KMS-11 (cell line): ENCODE measurements around the gene C16orf96.

ENCODE experiments used
- H2AFZ ChIP-seq: fragments of 200-600 bp; sonication (generic); 2 replicates; pipeline ENCODE4 v1.6.1; 2016; ENCODE audit warnings: antibody characterized with exemption, mixed run types, low read depth
- H3K27ac ChIP-seq: fragments of 200-600 bp; sonication (generic); 2 replicates; pipeline ENCODE4 v1.6.1; 2016; ENCODE audit warnings: mild to moderate bottlenecking, mixed run types
- H3K27me3 ChIP-seq: fragments of 200-600 bp; sonication (generic); 2 replicates; pipeline ENCODE4 v1.6.1; 2017; ENCODE audit warnings: mild to moderate bottlenecking, low read depth, mixed run types, moderate library complexity; ENCODE audit not compliant: insufficient read depth
- H3K36me3 ChIP-seq: fragments of 200-600 bp; sonication (generic); 2 replicates; pipeline ENCODE4 v1.6.1; 2017; ENCODE audit warnings: mild to moderate bottlenecking, mixed run types; ENCODE audit not compliant: insufficient read depth
- H3K4me1 ChIP-seq: fragments of 200-600 bp; sonication (generic); 2 replicates; pipeline ENCODE4 v1.6.1; 2016; ENCODE audit warnings: mild to moderate bottlenecking, low read depth, mixed run types; ENCODE audit not compliant: poor library complexity, severe bottlenecking
- H3K4me2 ChIP-seq: fragments of 200-600 bp; sonication (generic); 2 replicates; pipeline ENCODE4 v1.7.0; 2016; ENCODE audit warnings: mild to moderate bottlenecking, mixed run types
- H3K4me3 ChIP-seq: fragments of 200-600 bp; sonication (generic); IDR thresholded peaks from 2 replicates; pipeline ENCODE4 v1.6.1; 2017; ENCODE audit warnings: low read depth, low read length, mixed read lengths; ENCODE audit not compliant: insufficient read depth
- H3K79me2 ChIP-seq: fragments of 200-600 bp; sonication (generic); 2 replicates; pipeline ENCODE4 v1.6.1; 2016; ENCODE audit warnings: low read depth, mixed run types; ENCODE audit not compliant: insufficient read depth
- H3K9ac ChIP-seq: fragments of 200-600 bp; sonication (generic); 2 replicates; pipeline ENCODE4 v1.6.1; 2016; ENCODE audit warnings: mild to moderate bottlenecking, mixed run types
- H4K20me1 ChIP-seq: fragments of 200-600 bp; sonication (generic); 2 replicates; pipeline ENCODE4 v1.6.1; 2016; ENCODE audit warnings: mild to moderate bottlenecking, mixed run types; ENCODE audit not compliant: insufficient read depth
- TF ChIP-seq, protein P1 (sequence below): fragments of 200-600 bp; sonication (generic); conservative IDR thresholded peaks from 2 replicates; pipeline ENCODE4 v1.6.1; 2017; ENCODE audit warnings: low read depth, mild to moderate bottlenecking, antibody characterized with exemption, low read length, moderate library complexity, mixed read lengths

Gene C16orf96

DNA sequence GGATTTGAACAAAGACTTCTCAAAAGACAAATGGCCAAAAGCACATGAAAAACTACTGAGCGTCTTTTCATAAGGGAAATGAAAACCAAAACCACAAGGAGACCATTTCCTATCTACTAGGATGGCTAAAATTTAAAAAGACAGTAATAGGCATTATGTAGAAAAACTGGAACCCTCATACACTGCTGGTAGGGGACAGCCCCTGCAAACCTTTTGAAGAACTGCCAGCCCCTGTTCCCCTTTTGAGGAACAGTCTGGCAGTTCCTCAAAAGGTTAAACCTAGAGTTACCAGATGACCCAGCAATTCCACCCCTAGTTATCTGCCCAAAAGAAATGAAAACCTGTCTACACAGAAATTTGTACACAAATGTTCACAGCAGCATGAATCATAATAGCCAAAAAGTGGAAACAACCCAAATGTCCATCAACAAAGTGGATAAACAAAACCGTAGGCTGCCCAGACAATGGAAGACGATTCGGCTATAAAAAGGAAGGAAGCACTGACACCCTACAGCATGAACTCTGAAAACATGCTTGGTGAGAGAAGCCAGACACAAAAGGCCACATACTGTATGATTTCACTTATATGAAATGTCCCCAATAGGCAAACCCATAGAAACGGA, 40.4 kb upstream of the C16orf96 start:
- Histone ChIP-seq H3K27me3 (no peaks in the 10 kb centered on the region), H3K27ac (peak overlapping the region; percentile 71), H3K4me2 (peak overlapping the region; percentile 81), H3K4me1 (peaks cover 46% of the 10 kb centered on the region), H3K9ac (peak overlapping the region; percentile 33; the same call in 1 of the 2 replicates), H2AFZ (0 out of 2 replicates have a peak overlapping the region, but pooled peaks have one; percentile 8), H3K36me3 (no peaks in the 10 kb centered on the region), H3K4me3 (no peak overlapping the region), H4K20me1 (no peaks in the 10 kb centered on the region), H3K79me2 (peaks cover 30% of the 10 kb centered on the region; the same call in 1 of the 2 replicates)
- TF ChIP-seq, protein P1, sequence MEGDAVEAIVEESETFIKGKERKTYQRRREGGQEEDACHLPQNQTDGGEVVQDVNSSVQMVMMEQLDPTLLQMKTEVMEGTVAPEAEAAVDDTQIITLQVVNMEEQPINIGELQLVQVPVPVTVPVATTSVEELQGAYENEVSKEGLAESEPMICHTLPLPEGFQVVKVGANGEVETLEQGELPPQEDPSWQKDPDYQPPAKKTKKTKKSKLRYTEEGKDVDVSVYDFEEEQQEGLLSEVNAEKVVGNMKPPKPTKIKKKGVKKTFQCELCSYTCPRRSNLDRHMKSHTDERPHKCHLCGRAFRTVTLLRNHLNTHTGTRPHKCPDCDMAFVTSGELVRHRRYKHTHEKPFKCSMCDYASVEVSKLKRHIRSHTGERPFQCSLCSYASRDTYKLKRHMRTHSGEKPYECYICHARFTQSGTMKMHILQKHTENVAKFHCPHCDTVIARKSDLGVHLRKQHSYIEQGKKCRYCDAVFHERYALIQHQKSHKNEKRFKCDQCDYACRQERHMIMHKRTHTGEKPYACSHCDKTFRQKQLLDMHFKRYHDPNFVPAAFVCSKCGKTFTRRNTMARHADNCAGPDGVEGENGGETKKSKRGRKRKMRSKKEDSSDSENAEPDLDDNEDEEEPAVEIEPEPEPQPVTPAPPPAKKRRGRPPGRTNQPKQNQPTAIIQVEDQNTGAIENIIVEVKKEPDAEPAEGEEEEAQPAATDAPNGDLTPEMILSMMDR: no peak

GRCh38 chr16:4517812-4518680, 38.1 kb upstream of the C16orf96 start:
- Histone ChIP-seq H3K27me3 (no peaks in the 10 kb centered on the region), H3K4me2 (no peak overlapping the region), H4K20me1 (no peaks in the 10 kb centered on the region), H3K4me1 (peaks cover 46% of the 10 kb centered on the region), H2AFZ (no peak overlapping the region), H3K9ac (no peak overlapping the region), H3K36me3 (no peaks in the 10 kb centered on the region), H3K79me2 (peaks cover 30% of the 10 kb centered on the region; the same call in 1 of the 2 replicates), H3K27ac (no peak overlapping the region), H3K4me3 (no peak overlapping the region)
- TF ChIP-seq, protein P1: peak; percentile 56

DNA sequence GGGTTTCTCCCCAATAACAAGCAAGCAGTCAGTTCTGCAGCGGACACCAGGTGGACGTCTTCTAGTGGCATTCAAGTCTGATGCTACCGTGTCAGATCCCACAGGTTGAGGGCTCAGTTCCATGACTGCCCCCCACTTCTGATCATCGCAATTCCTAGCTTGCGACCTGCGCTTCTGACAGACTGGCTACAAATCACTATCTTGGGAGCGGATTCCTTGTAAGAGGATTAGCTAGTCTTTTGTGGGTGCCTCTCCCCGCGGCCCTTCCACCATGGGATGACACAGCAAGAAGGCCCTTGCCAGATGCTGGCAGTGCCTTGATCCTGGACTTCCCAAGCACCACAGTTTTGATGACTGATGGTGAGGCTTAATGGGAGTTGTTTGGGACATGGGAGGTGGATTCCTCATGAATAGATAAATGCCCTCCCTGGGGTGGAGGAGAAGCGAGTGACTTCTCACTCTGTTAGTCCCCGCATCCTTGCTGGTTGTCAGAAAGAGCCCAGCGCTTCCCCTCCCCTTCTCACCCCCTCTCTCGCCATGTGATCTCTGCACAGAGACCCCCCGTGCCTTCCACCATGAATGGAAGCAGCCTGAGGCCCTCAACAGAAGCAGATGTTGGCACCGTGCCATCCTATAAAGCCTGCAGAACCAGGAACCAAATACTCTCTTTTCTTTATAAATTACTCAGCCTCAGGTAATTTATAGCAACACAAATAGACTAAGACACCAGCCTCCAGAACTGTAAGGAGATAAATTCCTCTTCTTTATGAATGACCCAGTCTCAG, 36.7 kb upstream of the C16orf96 start:
- no peak overlapping the region for H3K4me2 ChIP-seq
- no peaks in the 10 kb centered on the region for H4K20me1 ChIP-seq
- H3K9ac ChIP-seq: no peak overlapping the region
- no peak overlapping the region for H2AFZ ChIP-seq
- peaks cover 43% of the 10 kb centered on the region for H3K4me1 ChIP-seq
- peaks cover 31% of the 10 kb centered on the region; the same call in 1 of the 2 replicates for H3K79me2 ChIP-seq
- H3K4me3 ChIP-seq: no peak overlapping the region
- TF ChIP-seq, protein P1: no peak
- no peak overlapping the region for H3K27ac ChIP-seq
- no peaks in the 10 kb centered on the region for H3K27me3 ChIP-seq
- H3K36me3 ChIP-seq: no peaks in the 10 kb centered on the region

DNA sequence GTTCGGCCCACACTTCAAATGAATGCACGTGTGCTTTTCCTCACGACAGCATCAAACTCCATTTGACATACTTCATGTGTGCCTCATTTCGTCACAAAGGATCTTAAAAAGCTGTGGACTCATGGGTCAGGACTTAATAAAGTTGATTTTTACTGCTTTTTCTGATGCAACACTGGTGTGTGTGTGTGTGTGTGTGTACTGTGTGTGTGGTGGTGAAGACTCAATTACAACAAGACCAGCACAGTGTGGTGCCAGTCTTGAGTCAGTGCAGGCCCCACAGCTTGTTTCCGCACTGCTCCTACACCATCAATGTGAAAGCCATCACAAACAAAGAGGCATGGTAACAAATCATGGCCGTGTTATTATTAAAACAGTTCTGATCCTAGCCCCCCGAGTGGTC, 35.2 kb upstream of the C16orf96 start:
- Histone ChIP-seq H3K79me2 (peaks cover 33% of the 10 kb centered on the region; the same call in 1 of the 2 replicates), H3K4me3 (no peak overlapping the region), H3K27ac (no peak overlapping the region), H3K27me3 (no peaks in the 10 kb centered on the region), H3K4me2 (no peak overlapping the region), H3K36me3 (no peaks in the 10 kb centered on the region), H2AFZ (no peak overlapping the region), H3K9ac (no peak overlapping the region), H4K20me1 (no peaks in the 10 kb centered on the region), H3K4me1 (peaks cover 29% of the 10 kb centered on the region)
- TF ChIP-seq, protein P1: no peak
